H1 (cell line): ENCODE measurements around the gene LY6G6C. TPM values are rescaled to one million over a fixed set of nuclear protein-coding genes. Genes with fewer than 3 reads are reported as not detected.

Experiments used
- ATF3 ChIP-seq: IDR thresholded peaks from 2 replicates; pipeline ENCODE4 v1.6.1; 2011; ENCODE audit warnings: low read depth, mild to moderate bottlenecking, low read length; ENCODE audit not compliant: insufficient read depth
- SAP30 ChIP-seq: fragments of 300-600 bp; sonication (generic); IDR thresholded peaks from 2 replicates; pipeline ENCODE4 v1.7.1; 2012; ENCODE audit warnings: low read length, moderate library complexity, mild to moderate bottlenecking, inconsistent platforms; ENCODE audit not compliant: insufficient read depth, insufficient replicate concordance
- SP2 ChIP-seq: IDR thresholded peaks from 2 replicates; pipeline ENCODE4 v1.6.1; 2012; ENCODE audit warnings: mild to moderate bottlenecking, low read length, inconsistent platforms
- YY1 ChIP-seq: IDR thresholded peaks from 2 replicates; pipeline ENCODE4 v1.6.1; 2011; ENCODE audit warnings: low read depth, mild to moderate bottlenecking, low read length
- polyA plus RNA-seq, 7 experiments: library from polyadenylated mRNA; depleted of rRNA in 3 of 7; stranded (reverse) in 5 of 7; unstranded in 2 of 7; fragments of >200 nt in 5 of 7; fragments of 200-250 nt in 2 of 7; gene quantifications; 1 replicate in 5 of 7; 2 replicates in 1 of 7; 4 replicates in 1 of 7; pipeline versions ENCODE4 v1.2.1 to v1.2.3, GENCODE V29; 2011 to 2013; ENCODE audit warnings: missing spikeins in 2 of 7, mixed read lengths in 2 of 7
- total RNA-seq: library from RNA; stranded (reverse); fragmentation: NEBNext Ultra II Directional; extraction: Animal tissue kit (Norgen Biotek cat#: 25700); gene quantifications from 2 replicates; pipeline ENCODE4 v1.2.1, GENCODE V29; 2021

The LY6G6C gene
- total and polyA plus RNA-seq, 2 of the 8 experiments (the other 6 are each of a cell fraction or from before 2014, with no cell fraction given), result 0.23 TPM; not detected in 1

GRCh38 chr6:31750411-31751022 is 29.0 kb upstream of the LY6G6C start (continued):
- TF ChIP-seq YY1 (no peak), SP2 (no peak), SAP30 (no peak), ATF3 (no peak)
- TF ChIP-seq, all 59 proteins: peak for 0
